ENCODE data around the gene VKORC1.

GRCh38 chr16:31084584-31085302 is 9.9 kb downstream of the VKORC1 start:
- TF ChIP-seq YY1 (IDR thresholded peaks at IDR 0.05; ENCODE audit: extremely low read depth, insufficient replicate concordance, low read depth, low read length) (no peak), POLR2A (IDR thresholded peaks at IDR 0.05; ENCODE audit: borderline replicate concordance, extremely low read depth, insufficient read depth, insufficient read length) (no peak), CTCF (IDR thresholded peaks at IDR 0.05 in 2 of 3, conservative IDR thresholded peaks at IDR 0.05 in 1 of 3; ENCODE audit: borderline replicate concordance in 1 of 3, insufficient read depth in 1 of 3, low read depth in 2 of 3, low read length in 2 of 3) (no peak), ZNF274 (IDR thresholded peaks at IDR 0.05; ENCODE audit: low read depth, low read length) (no peak), POLR2AphosphoS5 (IDR thresholded peaks at IDR 0.05; ENCODE audit: low read depth, low read length) (no peak), EZH2 (IDR thresholded peaks at IDR 0.05) (no peak), TCF7L2 (IDR thresholded peaks at IDR 0.05; ENCODE audit: borderline replicate concordance, extremely low read depth, insufficient read depth, insufficient read length) (no peak)

All from HCT116 (cell line).